HG03432 (cell line): ENCODE measurements around the gene MSMP.

Experiments
- ATAC-seq: cut with Tn5 transposase; IDR thresholded peaks from one replicate; pipeline ENCODE4 v1.9.1; 2021; ENCODE audit warnings: mild to moderate bottlenecking, moderate library complexity; ENCODE audit not compliant: unreplicated experiment

The MSMP gene

GRCh38 chr9:35746583-35746982 is 7.5 kb downstream of the MSMP start:
- no peak for ATAC-seq

GRCh38 chr9:35745569-35745968 is 8.5 kb downstream of the MSMP start:
- ATAC-seq, result no peak

DNA sequence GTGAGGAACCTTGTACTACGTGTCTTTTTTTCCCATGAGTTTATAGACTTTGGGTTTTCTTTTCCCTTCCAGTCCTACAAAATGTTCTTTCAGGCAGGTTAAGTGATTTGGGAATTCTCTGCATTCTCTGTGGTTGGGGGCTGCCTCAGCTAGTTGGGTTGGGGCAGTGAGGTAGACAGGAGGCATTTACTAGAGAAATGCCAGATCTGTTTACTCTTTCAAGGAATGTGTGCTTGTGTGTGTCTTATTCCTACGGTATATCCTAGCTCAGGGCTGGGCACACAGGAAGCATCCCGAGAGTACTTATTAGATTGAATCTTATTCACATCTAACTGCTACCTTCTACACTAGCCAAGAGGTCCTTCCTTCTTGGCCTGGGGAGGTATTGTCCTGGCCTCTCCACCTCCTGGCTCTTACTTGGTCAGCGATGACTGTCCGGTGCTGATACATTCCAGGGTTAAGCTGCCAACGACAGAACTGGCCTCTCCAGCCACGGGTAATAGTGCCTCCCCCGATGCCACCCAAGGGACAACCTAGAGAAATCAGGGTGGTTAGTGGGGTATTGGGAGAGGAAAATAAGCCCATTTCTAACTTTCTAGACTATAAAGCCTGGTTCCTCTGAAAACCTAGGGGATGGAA is 10.1 kb downstream of the MSMP start:
- no peak for ATAC-seq

GRCh38 chr9:35743452-35743851 is 10.6 kb downstream of the MSMP start:
- ATAC-seq, result no peak

DNA sequence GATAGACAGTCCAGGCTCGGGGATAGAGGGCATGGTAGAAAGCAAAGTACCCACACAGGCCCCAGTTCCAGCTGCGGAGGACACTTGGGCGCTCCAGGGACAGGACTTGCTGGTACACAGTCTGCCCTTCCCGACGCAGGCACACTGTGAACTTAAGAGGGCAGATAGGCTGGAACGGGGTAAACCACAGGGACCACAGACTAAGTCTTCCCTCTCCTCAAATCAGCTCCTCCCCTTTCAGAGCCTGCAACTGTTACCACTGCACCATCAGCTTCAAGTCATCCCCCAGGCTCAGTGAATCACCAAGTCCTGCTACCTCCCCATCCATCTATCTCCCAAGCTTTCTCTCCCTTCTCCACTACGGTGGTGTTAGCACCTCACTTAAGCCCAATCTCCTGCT is 12.3 kb downstream of the MSMP start:
- no peak for ATAC-seq

- no peak for ATAC-seq
Measured at GRCh38 chr9:35740243-35740642, 13.8 kb downstream of the MSMP start.

GRCh38 chr9:35738924-35739323 is 15.2 kb downstream of the MSMP start:
- no peak for ATAC-seq

DNA sequence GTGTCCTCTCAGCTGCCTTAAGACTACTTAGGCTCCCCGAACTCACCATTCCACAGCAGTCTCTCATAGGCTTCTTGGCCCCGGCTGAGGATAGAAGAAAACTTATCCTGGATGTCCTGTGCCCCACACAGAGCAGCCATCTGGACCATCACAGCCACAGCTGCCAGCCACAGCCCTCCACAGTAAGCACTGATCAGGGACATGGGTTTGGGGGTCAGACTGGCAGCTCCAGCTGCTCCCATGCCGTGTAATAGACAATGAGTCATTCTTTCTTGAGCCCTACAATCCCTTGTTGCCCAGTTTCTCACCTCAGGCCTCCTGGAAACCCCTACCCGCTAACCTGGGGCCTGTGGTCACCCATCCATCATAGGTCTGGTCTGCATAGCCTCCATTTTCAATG is 15.9 kb downstream of the MSMP start:
- ATAC-seq, result no peak

- ATAC-seq, result no peak
Measured at GRCh38 chr9:35737143-35737542, 16.9 kb downstream of the MSMP start.

DNA sequence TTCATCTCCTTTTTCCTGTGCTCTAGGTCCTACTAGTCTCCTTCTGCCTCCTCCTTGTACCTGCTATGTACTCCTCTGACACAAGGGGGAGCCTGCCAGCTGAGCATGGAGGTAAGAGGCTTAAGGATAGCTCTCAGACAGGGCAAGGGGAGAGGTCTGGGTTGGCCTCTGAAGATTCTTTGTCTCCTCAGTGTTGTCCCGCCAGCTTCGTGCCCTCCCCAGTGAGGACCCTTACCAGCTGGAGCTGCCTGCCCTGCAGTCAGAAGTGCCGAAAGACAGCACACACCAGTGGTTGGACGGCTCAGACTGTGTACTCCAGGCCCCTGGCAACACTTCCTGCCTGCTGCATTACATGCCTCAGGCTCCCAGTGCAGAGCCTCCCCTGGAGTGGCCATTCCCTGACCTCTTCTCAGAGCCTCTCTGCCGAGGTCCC is 17.9 kb downstream of the MSMP start:
- ATAC-seq, result no peak

DNA sequence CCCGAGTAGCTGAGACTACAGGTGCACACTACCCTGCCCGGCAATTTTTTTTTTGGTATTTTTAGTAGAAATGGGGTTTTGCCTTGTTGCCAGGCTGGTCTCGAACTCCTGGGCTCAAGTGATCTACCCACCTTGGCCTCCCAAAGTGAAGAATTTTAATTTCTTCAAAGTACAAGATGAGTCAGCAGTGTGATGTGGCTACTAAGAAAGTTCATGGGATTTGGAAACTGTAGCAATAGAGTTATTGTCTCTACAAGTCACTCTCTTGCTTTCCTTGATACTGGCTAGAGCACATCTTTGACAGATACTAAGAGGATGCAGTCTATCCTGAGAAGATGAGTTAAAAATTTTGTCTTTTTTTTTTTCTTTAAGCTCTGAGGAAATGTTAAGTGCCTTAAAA is 20.0 kb downstream of the MSMP start:
- ATAC-seq, result no peak

DNA sequence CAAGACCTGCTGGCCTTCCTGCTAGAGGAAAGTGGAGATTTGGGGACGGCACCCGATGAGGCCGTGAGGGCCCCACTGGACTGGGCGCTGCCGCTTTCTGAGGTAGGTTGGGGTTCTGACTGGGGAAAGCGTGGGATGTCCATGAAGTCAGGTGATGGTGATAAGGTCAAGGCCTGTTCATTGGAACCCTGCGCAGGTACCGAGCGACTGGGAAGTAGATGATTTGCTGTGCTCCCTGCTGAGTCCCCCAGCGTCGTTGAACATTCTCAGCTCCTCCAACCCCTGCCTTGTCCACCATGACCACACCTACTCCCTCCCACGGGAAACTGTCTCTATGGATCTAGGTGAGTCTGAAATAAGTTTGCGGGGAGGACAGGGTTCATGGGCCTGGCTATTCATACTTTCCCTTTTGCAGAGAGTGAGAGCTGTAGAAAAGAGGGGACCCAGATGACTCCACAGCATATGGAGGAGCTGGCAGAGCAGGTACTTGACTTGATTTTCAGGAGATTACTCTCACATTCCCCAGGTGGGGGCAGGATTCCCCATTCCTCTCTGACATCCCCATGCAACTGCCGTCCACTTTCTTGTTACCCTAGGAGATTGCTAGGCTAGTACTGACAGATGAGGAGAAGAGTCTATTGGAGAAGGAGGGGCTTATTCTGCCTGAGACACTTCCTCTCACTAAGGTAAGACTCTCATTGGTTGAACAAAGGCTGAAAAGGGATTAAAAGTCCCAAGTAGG is 21.1 kb downstream of the MSMP start:
- ATAC-seq, result peak; percentile 0

GRCh38 chr9:35732185-35732799 is 21.8 kb downstream of the MSMP start, which contains the start of the genes CREB3 and TLN1:
Gene CREB3 (plus strand): TSS chr9:35732666. CDS start chr9:35732773, 107 bp downstream.
Gene TLN1 (minus strand): TSS chr9:35732195. CDS start chr9:35725694, 6,501 bp downstream.
- ATAC-seq, result peak; percentile 83

DNA sequence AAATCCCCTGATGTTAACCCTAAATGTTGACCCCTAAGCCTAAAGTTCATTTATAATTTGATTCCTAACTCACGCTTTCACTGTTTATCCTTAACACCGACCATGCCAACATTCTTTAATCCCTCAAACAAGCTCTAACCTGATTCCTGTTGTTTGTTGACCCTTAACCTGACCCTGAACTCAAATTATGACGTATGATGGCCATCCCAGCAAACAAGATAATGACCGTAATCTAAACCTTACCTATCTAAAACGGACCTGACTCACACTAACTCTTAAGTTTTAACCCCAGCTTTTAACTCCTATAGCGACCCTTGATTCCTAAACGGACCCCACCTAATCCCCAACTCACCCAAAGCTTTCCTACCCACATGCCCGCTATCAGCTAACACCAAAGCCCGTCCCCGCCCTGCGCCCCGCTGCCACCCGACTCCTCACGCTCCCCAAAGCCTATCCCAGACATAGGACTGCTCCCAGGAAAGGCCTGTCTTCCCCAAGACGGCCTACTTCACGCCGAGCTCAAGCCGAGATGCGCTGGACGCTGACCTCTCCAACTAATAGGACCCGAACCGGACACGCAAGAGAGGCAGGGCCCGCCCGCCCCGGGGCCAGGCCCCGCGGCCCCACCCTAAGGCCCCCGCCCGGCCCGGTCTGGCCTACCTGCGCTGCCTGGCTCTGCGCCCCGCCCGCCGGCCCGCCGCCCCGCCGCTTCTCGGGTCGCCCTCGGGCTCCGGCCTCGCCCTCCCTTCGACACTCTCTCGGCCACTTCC is 22.5 kb downstream of the MSMP start:
- ATAC-seq, result peak; percentile 0

- ATAC-seq, result no peak
Measured at GRCh38 chr9:35730486-35730854, 23.6 kb downstream of the MSMP start.

DNA sequence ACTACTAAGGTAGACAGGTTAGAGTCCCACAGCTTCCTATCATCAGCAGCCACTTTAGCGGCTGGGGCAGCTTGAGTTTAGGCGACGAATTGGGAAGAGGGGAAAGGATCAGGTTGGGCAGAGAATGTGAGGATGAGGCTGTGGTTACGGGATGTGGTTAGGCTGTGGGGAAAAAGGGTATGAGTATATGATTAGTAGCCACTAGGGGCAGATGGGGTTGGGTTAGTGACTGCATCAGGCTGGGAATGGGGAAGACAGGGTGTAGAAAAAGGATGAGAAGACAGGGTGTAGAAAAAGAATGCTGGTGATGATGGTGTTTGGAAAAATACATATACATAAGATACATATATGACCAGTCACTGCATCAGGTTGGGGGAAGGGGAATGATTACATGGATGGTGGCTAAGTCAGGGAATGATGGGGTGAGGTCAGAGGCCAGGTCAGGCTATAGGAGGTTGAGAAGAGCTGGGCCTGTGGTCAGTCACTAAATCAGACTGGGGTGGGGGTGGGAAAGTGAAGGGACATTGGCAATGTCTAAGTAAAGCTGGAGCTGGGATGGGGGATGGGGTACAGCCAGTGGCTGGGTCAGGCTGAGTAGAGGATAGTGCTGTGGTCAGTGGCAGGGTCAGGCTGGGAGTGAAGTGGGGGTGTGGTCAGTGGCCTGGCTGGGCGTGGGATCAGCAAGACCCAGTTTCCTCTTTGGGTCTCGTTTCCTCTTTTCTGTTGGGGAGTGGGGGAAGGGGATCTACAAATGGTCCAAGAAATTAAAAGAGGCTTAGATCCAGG is 24.2 kb downstream of the MSMP start:
- no peak for ATAC-seq

GRCh38 chr9:35729101-35729500 is 25.0 kb downstream of the MSMP start:
- no peak for ATAC-seq

GRCh38 chr9:35728041-35728971 is 25.8 kb downstream of the MSMP start:
- no peak for ATAC-seq

DNA sequence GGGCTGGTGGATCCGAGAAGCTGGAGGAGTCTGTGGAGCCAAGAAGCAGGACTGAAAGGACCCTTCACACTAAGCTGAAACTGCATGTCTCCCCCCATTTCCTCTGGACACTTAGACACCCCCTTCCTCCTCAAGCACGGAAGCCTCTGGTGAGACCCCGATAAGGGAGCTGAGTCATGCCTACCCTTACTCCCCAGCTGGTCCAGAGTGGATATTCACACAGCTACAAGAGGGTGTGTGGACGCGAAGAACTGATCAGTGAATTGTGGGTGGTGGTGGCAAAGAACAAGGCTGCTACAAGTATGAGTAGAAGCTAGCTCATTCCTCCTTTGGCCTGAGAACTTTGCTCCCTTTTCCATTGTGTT is 26.4 kb downstream of the MSMP start:
- no peak for ATAC-seq

DNA sequence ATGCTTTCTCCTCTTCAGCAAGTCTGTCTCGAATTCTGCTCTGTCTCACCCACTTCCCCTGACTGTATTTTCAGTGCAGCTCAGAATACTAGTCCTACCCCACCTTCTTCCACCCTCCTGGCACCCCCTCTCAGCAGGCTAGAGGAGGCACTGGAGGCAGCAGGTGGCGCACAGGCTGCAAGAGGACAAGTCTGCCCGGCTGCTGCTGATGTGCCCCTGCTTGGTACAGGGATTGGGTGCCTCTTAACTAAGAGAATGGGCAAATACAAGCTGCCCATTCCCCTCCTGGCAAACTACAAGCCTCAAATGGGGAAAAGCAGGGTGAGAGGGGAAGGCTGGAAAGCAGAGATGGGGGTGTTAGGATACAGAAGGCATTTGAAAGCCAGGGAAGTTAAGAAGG is 27.1 kb downstream of the MSMP start:
- ATAC-seq, result peak; percentile 40
